Measurements from ENCODE around the gene ATP9B.
A peak's percentile ranks its signal among the peaks of the same experiment; 100 is the strongest.

ATP9B gene

DNA sequence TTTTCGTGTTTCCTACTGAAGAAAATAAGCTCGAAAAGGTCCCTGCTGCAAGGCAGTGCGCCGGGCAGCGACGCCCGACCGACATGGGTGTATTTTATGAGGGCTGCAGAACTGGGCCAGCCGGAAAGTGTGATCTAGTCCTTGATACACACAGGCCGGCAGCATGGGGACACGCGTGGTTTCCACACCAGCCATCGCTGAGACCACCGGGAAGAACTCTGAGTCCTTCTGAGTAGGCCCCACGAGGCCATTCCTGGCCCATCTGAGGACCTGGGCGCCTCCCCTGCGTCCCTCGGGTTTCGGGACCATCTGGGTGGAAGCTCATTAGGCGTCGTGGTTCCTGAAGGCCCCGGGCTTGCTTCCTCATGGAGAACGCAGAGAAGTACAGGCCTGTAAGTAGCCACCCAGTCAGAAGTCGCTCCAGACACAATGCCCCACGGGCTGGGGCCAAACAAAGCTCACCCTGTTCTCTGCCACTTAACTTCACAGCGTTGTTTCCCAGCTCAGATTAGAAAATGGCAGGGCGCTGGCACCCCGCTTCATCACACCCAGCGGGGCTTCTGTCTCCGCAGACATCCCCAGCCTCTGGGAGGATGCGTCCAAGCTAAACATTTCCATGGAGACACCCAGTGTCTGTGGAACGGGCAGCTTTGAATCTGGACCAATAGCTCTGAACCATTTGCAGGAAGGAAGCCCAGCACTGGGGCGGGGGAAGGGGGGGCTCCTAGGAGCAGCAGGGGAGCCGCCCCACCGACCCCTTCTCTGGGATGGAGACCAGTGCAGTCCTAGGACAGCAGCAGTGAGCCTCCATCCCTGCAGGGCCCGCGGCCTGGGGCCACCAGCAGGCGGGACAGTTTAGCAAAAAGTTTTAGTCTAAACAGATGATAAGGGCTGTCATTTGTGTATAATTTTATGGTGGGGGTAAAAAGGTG, 328.9 kb downstream of the ATP9B start:
- DNase-seq (ENCODE audit: low spot score): no peak

DNA sequence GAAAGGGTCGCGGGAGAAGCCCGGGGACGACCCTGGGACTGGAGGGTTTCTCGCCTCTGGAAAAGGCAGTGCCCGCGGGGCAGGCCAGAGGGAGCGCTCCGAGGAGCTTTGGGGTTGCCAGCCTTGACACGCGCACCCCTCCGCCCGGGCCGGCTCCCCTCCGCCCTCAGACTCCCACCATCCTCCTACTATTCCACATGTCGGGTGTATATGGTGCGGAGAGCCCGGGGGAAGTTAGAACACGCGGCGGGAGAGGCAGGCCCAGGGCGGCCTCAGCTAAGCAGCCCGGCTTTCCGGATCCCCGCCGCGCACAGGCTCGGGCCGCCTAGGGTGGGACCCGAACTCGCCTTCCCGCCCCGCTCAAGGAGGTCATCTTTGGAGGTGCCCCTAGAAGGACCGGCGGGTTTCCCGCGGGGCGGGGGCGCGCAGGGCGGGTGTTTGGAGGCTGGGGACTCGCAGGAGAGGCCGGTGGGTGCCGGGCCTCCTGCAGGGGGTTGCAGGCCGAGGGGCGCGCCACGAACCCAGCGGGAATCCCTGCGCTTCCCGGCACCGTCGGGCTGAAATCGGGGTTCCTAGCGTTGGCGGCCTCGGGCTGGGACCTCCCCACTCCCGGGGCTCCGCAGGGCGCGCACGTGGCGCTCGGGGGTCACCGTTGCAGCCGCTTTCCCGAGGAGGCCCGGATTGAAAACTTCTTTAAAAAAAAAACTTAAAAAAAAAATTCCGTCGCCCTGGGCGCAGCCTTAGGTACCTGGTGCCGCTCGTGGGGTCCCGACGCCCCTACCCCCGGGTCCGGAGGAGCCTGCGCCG, 330.3 kb downstream of the ATP9B start:
- DNase-seq (ENCODE audit: low spot score): no peak

DNA sequence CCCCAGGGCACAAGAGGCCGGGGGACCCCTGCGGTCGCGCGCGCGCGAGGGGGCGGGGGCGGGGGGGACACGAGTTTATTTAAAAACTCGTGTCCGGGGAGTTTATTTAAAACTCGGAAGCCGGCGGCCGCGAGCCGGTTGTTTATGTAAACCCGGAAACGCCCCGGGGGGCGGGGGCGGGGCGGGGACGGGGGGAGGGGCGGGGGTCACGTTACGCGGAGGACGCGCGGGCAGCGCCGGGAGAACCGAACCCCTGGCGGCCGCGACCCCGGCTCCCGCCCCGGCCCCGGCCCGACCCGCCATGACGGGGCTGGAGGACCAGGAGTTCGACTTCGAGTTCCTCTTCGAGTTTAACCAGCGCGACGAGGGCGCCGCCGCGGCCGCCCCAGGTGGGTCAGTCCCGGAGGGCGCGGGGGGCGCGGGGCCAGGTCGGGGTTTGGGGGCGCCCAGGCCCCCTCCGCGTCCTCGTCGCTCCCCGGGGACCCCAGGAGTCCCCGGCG, 330.9 kb downstream of the ATP9B start:
- peak; percentile 70 for DNase-seq (ENCODE audit: low spot score)

DNA sequence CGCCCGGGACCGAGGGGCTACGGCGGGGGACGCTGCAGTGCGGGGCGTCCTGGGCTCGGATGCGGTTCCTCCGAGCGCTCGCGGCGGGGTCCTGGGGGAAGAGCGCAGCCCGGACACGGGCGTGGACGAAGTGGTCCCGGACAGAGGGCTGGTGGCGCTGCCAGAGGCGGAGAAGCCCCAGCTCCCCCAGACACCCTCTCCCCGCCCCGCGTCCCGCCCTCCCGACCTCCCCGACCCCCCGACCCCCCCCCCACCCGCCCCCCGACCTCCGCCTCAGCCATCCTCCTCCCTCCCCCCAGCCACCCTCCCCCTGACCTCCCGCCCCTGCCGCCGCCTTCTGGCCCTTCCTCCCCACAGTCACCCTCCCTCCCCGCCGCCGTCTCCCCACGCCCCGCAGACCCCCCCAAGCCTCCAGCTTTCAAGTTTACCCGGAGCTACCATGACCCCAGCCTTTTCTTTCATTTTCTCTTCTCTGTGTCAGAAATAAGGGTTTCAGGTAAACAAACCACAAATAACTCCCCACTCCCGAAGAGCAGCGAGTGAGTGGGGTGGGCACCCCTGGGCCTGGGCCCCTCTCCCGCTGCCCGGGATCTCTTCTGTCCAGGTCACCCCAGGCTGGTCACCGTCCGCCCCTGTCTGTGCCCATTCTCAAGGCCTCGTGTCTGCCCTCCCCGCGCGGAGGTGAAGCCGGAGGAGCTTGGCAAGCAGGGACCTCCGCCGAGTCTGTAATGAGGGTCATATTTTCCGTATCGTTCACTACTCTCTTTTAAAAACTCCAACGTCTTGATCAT, 331.6 kb downstream of the ATP9B start:
- peak; percentile 51 for DNase-seq (ENCODE audit: low spot score)

DNA sequence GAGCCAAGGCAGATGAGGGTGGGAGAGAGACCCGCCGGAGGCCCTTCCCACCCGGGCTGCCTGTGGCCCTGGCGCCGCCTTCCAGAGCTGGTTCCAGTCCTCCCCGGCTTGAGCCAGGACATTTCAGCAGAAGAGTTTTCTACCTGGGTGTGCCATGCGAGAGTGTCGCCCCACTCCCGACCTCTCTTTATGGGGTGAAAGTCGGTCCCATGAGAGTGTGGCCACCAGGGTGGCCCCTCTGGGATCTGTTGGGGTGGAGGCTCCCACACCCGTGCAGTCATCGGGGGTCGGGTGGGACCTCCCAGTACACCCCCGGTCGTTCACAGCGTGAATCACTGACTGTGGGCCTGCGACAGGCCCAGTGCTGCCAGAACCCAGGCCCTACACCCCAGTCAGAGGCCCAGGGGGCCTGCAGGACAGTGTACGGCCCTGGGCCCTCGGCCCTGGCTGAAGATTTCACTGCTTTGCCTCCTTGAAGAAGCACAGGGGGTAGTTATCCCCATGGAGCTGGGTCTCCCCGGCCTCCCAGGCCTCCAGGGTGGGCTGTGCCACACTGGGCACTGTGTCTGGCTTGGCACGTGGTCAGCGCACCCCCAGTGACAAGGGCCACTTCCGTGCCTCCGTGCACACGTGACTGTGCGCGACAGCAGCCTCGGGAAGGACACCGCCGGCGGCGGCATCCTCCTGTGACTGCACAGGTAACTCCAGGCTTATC, 332.5 kb downstream of the ATP9B start:
- DNase-seq (ENCODE audit: low spot score): no peak

DNA sequence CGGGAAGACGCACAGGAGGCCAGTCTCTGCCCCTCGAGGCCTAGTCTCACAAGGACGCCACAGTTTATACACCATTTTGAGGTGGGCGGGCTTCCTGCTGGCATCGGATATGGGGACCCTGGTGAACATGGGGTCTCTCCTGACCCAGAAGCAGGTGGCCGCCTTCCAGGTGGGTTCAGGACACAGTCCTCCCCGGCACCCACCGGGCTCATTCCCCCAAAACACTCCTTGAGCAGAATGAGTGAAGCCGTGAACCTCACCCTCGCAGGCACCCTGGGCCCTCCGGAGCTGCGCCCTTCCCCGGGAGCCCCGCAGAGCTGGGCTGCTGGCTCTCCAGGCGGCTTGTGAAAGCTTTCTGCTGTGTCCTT, 333.0 kb downstream of the ATP9B start:
- no peak for DNase-seq (ENCODE audit: low spot score)

DNA sequence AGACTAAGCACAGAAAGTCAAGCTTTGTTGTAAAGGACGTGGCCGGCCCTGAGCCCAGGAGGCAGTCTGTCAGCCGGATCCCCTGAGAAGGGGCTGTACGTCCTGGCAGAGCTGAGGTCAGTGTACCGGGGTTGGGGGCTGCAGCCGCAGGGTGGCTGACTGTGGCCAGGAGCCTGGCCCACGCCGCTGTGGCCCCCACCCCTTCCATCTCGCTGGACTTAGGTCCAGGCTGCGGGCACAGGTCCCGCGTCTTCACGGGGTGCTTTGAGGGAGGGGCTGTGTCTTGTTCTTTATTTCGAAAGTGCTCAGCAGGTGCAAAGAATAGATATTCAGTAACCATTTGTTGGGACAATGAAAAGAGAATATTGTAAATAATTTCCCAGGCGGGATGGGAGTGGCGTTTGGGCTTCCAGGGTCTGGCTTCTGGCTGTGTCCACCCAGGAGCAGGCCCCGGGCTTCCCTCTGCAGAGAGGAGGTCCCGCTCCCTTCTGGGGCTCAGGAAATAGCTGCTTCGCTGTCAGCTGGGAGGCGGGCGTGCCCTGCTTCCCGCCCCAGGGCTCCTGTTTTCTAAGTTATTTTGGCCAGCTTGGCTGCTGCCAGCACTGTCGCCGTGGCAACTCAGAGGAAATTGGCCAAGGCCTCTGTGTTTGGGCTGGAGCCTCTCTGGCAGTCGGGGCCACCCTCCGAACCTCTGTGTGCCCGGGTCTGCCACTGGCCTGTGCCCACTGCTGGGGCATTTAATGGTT, 334.0 kb downstream of the ATP9B start:
- DNase-seq (ENCODE audit: low spot score): no peak

DNA sequence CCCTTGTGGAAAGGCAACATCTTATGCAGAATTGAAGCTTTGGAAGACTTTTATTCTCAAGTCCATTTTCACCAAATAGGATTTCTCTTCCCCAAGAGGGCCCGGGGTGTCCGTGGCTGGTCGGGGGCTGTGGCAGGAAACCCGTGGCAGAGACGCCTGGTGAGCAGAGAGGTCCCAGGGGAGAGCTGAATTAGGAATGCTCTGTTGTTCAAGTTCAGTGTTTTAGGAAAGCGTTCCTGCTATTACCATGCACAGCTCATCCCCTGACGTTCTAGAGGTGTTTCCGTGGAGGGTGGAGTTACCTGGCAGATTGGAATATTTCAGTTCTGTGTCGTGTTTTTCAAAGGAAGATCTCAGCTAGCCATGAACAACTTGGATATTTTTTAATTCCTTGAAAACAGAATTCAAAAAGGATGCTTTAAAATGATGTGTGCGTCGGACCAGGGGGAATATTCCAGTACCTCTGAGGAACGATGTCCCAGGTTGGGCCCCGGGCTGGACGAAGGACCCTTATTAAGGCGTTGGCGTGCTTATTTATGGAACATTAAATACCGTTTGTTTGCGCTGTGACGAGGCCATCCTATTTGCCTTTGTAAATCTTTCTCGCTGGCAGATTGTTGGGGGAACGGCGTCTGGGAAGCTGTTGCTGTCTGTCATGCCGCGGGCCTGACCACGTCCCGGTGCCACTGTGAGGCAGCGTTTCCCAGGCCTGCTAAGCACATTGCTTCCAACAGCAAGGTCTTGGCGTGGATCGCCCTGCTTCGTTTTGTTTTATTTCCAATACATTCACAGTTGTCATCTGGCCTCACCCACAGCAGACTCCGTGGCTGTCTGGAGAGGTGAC, 334.8 kb downstream of the ATP9B start:
- DNase-seq (ENCODE audit: low spot score): no peak

DNA sequence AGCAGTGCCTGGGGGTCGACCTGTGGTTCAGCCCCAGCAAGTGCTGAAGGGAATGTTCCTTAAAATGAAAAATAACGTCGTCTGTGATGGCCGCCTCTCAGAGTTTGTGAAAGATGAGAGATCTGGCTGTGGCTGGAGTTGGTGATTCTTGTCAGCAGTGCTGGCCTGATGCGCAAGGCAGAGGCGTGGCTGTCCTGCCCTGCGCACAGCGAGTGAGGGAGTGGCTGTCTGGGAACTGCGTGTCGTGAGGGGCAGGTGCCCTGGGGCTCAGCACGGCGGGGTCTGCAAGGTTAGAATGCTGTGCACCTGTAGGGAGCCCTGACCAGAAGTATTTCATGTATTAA, 335.3 kb downstream of the ATP9B start:
- DNase-seq (ENCODE audit: low spot score): no peak

DNA sequence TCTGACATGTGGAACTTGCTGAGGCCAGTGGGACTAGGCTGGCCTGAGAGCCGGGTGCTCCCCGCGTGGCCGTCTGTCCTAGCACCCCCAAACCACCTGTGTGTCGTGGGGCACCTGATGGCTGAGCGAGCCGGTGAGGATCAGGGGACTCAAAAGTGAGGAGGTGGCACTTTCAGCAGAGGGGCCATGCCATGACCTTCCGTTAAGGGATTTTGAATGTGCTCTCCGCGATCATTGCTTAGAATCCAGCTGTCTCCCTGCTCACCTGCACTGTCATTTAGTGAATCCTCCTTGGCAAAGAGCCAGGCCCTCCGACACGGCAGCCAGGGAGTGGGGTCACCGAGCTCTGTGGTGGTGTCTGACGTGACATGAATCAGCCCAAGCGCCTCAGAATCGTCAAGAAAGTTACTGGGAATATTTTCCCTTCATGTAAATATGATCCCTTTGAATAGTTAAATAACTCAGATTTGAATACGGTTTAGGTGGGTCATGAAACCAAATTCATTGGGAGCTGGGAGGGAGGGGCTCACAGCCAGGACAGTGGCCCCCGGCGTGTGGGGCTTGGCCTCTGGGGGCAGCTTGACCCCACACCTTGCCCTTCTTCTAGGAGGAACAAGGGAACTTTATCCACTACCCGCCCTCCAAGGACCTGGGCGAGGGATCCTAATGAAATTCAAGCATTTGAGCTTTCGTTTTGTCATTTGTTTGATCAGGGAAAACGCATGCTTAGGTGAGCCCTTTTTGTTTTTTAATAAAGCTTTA, 336.0 kb downstream of the ATP9B start:
- no peak for DNase-seq (ENCODE audit: low spot score)

DNA sequence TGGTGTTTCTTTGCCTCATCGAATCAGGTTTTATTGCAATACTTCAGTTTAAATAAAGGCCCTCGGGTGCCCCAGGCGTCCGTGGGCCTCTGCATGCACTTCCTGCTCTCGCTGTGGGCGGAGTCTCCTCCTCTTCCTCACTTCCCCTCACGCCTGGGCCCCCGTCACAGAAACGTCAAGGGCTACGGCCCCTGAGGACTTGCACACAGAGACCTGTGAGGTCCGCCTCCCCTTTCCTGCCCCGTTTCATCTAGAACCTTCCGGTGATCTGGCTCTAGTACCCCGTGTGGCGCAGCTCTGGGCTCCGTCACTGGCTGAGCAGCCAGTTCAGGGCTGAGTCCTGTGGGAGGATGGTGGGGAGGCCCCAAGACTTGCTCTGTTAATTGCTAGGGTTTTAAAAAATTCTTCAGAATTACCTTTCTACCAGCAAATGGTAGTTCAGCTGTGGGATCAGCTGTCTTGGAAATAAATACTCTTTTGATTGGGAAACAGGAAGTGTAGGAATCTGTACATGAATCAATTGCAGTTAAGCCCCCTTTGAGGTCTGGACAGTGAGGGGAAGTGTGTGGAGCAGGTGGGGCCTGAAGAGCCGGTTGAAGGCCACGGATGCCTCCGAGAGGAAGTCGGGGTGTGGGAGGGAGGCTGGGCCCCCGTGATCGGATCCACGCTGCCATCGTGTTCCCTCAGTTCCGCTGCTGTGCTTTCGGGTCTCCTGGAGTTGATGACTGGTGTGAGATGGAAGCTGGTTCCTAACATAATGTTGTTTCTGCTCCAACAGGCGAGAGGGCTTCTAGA, 336.8 kb downstream of the ATP9B start:
- DNase-seq (ENCODE audit: low spot score): peak; percentile 91

DNA sequence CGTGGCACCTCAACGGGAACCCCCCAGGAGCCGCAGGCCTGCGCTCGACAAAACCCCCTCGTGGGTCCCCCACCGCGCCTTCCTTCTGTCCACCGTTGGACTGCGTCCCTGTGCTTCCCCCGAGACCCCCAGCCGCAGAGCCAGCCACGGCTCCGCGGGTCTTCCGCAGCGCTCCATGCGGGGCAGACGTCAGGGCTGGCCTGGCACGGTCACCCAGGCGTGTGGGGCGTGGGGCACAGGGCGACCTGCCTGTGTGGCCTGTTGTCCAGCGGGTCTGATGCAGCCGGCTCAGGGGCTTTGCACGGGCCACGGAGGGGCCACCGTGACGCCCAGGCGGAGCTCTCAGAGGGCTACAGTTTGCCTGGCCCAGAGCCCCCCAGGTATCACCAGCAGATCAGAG, 337.5 kb downstream of the ATP9B start:
- no peak for DNase-seq (ENCODE audit: low spot score)

DNA sequence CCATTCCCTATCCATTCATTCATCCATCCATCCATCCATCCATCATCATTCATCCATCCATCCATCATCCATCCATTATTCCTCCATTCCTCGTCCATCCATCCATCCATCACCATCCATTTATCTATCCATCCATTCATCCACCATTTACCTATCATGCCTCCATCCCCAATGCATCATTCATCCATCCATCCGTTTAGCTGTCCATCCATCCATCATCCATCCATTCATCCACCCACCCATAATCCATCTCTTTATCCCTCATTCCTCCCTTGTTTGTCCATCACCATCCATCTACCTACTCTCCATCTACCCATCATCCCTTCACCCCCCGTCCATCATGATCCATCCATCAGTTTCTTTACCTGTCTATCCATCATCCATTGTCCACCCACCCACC, 340.1 kb downstream of the ATP9B start:
- no peak for DNase-seq (ENCODE audit: low spot score)

DNA sequence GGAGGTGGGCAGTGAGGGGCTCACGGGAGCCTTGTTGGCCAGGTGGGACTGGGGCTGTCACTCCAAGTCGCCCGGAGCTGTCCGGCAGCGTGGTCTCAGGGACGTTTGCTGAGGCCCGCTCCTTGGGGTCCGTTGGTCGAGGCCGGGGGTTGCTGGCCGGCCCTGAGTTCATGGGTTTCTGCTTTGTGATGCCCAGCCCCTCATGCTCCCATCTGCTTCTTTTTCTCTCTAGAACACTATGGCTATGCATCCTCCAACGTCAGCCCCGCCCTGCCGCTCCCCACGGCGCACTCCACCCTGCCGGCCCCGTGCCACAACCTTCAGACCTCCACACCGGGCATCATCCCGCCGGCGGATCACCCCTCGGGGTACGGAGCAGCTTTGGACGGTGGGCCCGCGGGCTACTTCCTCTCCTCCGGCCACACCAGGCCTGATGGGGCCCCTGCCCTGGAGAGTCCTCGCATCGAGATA, 341.0 kb downstream of the ATP9B start:
- no peak for DNase-seq (ENCODE audit: low spot score)

DNA sequence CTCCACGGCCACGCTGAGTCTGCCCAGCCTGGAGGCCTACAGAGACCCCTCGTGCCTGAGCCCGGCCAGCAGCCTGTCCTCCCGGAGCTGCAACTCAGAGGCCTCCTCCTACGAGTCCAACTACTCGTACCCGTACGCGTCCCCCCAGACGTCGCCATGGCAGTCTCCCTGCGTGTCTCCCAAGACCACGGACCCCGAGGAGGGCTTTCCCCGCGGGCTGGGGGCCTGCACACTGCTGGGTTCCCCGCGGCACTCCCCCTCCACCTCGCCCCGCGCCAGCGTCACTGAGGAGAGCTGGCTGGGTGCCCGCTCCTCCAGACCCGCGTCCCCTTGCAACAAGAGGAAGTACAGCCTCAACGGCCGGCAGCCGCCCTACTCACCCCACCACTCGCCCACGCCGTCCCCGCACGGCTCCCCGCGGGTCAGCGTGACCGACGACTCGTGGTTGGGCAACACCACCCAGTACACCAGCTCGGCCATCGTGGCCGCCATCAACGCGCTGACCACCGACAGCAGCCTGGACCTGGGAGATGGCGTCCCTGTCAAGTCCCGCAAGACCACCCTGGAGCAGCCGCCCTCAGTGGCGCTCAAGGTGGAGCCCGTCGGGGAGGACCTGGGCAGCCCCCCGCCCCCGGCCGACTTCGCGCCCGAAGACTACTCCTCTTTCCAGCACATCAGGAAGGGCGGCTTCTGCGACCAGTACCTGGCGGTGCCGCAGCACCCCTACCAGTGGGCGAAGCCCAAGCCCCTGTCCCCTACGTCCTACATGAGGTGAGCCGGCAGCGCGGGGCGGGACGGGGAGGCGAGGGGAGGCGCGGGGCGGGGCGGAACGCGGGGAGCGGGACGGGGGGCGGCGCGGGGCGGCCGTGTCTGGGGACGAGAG, 341.8 kb downstream of the ATP9B start:
- DNase-seq (ENCODE audit: low spot score): no peak

DNA sequence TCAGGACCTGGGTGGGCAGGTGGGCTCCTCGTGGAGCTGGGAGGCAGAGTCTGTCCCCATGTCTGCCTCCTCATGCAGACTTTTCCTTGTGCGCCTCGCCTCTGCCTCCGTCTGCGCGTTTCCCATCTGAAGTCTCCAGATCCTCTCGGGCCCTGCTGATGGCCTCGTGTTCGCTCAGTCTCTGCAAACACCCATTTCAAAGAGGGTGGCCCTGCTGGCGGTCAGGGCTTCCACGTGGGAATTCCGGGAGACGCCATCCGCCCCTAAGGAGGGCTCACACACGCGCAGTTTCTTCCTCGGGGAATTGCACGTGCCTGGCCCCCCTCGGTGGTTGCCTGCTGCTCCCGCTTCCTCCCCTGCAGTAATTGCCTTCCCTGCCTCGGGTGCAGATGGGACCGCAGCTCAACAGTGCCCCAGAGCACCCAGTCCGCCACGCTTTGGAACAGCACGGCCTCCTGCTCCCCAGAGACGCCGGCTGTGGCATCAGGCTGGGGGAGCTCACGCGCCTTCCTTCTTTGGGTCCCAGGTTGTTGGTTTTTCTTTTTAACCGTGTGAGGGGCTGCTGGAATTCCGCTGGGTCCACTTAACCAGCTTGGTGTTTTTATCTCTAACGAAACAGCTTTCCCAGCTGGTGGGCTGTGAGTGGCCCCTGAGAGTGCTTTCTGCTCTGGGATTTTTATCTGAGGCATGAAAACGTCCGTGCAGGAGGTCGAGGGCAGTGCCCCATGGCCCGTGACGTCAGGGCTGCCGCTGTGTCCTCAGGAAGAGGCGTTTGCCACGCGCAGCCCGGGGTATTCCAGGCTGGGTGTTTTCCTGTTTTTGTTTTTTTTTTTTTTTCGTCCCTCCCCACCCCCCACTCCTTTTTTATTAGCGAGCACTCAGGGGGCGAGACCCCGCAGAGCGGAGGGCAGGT, 342.7 kb downstream of the ATP9B start:
- no peak for DNase-seq (ENCODE audit: low spot score)

Measured in CD4-positive, alpha-beta T cell treated with Interleukin-6 at 100 ng/mL for 8 hours (primary cell).